Keratinocyte (primary cell): ENCODE results near the gene NEK6. TPM values are rescaled to one million over a fixed set of nuclear protein-coding genes. Genes with fewer than 3 reads are reported as not detected.

Experiments
- DNase-seq: peaks from one replicate; pipeline ENCODE4 v3.0.0-alpha.2; 2011; ENCODE audit warnings: low read depth, missing footprints, low spot score
- FAIRE-seq: peaks from 2 replicates; lab custom pipeline; 2011; peaks lifted over from hg19 to GRCh38; lab: Jason Lieb, UNC
- H2AFZ ChIP-seq: 2 replicates; pipeline ENCODE4 v1.6.0; 2012; ENCODE audit warnings: low read length, control low read depth, inconsistent platforms; ENCODE audit not compliant: control insufficient read depth
- H3K27ac ChIP-seq: 2 replicates; pipeline ENCODE4 v1.5.1; 2011; ENCODE audit warnings: low read length; ENCODE audit not compliant: control insufficient read depth, insufficient read depth
- H3K27me3 ChIP-seq: 3 replicates; pipeline ENCODE4 v1.6.0; 2011; ENCODE audit warnings: low read length; ENCODE audit not compliant: control insufficient read depth, insufficient read depth; ENCODE audit errors: extremely low read depth
- H3K36me3 ChIP-seq, 2 experiments: 2 replicates in 1 of 2; 3 replicates in 1 of 2; pipeline ENCODE4 v1.5.1; 2011; ENCODE audit warnings: low read length in 2 of 2, mild to moderate bottlenecking in 1 of 2; ENCODE audit not compliant: control insufficient read depth in 2 of 2, insufficient read depth in 2 of 2; ENCODE audit errors: extremely low read depth in 1 of 2
- H3K4me1 ChIP-seq: 3 replicates; pipeline ENCODE4 v1.5.1; 2011; ENCODE audit warnings: low read length; ENCODE audit not compliant: control insufficient read depth, insufficient read depth; ENCODE audit errors: extremely low read depth
- H3K4me2 ChIP-seq: 3 replicates; pipeline ENCODE4 v1.6.0; 2011; ENCODE audit warnings: low read depth, low read length; ENCODE audit not compliant: control insufficient read depth, insufficient read depth; ENCODE audit errors: extremely low read depth
- H3K4me3 ChIP-seq, 3 experiments: fragments of 200-600 bp in 1 of 3; sonication (generic) in 1 of 3; 2 replicates in 2 of 3; 3 replicates in 1 of 3; pipeline ENCODE4 v1.5.1; 2011 to 2016; ENCODE audit warnings: low read length in 3 of 3, mild to moderate bottlenecking in 3 of 3, control low read depth in 2 of 3, inconsistent platforms in 1 of 3, low read depth in 1 of 3, mixed read lengths in 1 of 3, mixed run types in 1 of 3, moderate library complexity in 1 of 3; ENCODE audit not compliant: control insufficient read depth in 2 of 3, insufficient read depth in 2 of 3; ENCODE audit errors: extremely low read depth in 1 of 3
- H3K79me2 ChIP-seq: 2 replicates; pipeline ENCODE4 v1.6.0; 2012; ENCODE audit warnings: low read length; ENCODE audit not compliant: control insufficient read depth, insufficient read depth
- H3K9ac ChIP-seq: 3 replicates; pipeline ENCODE4 v1.6.0; 2011; ENCODE audit warnings: low read length; ENCODE audit not compliant: control insufficient read depth, insufficient read depth; ENCODE audit errors: extremely low read depth
- H3K9me1 ChIP-seq: 3 replicates; pipeline ENCODE4 v1.6.0; 2011; ENCODE audit warnings: low read length; ENCODE audit not compliant: control insufficient read depth, insufficient read depth; ENCODE audit errors: extremely low read depth
- H3K9me3 ChIP-seq: 2 replicates; pipeline ENCODE4 v1.5.1; 2012; ENCODE audit warnings: low read depth, low read length; ENCODE audit not compliant: control insufficient read depth
- H4K20me1 ChIP-seq: 3 replicates; pipeline ENCODE4 v1.6.0; 2011; ENCODE audit warnings: low read length; ENCODE audit not compliant: control insufficient read depth, insufficient read depth; ENCODE audit errors: extremely low read depth
- CTCF ChIP-seq, 3 experiments: IDR thresholded peaks in 1 of 3; conservative IDR thresholded peaks in 1 of 3; optimal IDR thresholded peaks in 1 of 3; 2 replicates in 2 of 3; 3 replicates in 1 of 3; pipeline versions ENCODE3 to v1.5.1; 2011; ENCODE audit warnings: low read length in 3 of 3, mild to moderate bottlenecking in 3 of 3, moderate library complexity in 2 of 3, control low read depth in 1 of 3, inconsistent platforms in 1 of 3; ENCODE audit not compliant: insufficient read depth in 2 of 3; ENCODE audit errors: extremely low read depth in 1 of 3
- EZH2 ChIP-seq: IDR thresholded peaks from one replicate; pipeline ENCODE4 v1.6.1; 2012; ENCODE audit warnings: inconsistent platforms, mild to moderate bottlenecking, low read length, moderate library complexity
- dilution Hi-C: fragments of 300-500 bp; cut with MboI; formaldehyde crosslinking; loops from one replicate; pipeline ENCODE4 v1.7.0; 2020; ENCODE audit warnings: low sequenced_read_pairs; ENCODE audit not compliant: extremely low pct_ligation_motif_present
- polyA plus RNA-seq, 5 experiments: library from polyadenylated mRNA; depleted of rRNA in 3 of 5; stranded (reverse) in 3 of 5; stranded (forward) in 1 of 5; unstranded in 1 of 5; fragments of >200 nt; gene quantifications; 1 replicate in 1 of 5; 2 replicates in 3 of 5; 3 replicates in 1 of 5; pipeline versions ENCODE4 v1.2.1 to v1.2.3, GENCODE V29; 2011 to 2012; ENCODE audit warnings: missing spikeins in 2 of 5, low read depth in 1 of 5, low replicate concordance in 1 of 5

NEK6 gene
- polyA plus RNA-seq, 1 donor (not counting 4 experiments of a cell fraction or from before 2014, with no cell fraction given) = 56.4 TPM

- no peak overlapping the region for H3K9ac ChIP-seq
- no peak overlapping the region for H3K4me3 ChIP-seq
- H3K27ac ChIP-seq = no peak overlapping the region
- no peak overlapping the region for H3K4me2 ChIP-seq
- peaks cover 34% of the 10 kb centered on the region for H3K79me2 ChIP-seq
- no peaks in the 10 kb centered on the region for H4K20me1 ChIP-seq
- DNase-seq (no peak), FAIRE-seq (no peak)
- dilution Hi-C loops = loop anchor here (25.0 kb wide), 1 partner anchor 191 kb away; no protein-coding TSS in a partner anchor
- no peaks in the 10 kb centered on the region for H3K27me3 ChIP-seq
- TF ChIP-seq EZH2 = no peak
- TF ChIP-seq CTCF (optimal IDR thresholded peaks at IDR 0.05 in 1 of 3, IDR thresholded peaks at IDR 0.05 in 1 of 3, conservative IDR thresholded peaks at IDR 0.05 in 1 of 3; ENCODE audit: extremely low read depth in 1 of 3, insufficient read depth in 2 of 3, low read length in 3 of 3) = no peak
- peaks cover 48% of the 10 kb centered on the region for H3K4me1 ChIP-seq
- peaks cover 8 to 33% of the 10 kb centered on the region in 2 experiments for H3K36me3 ChIP-seq
- no peak overlapping the region for H2AFZ ChIP-seq
- H3K9me3 ChIP-seq = no peaks in the 10 kb centered on the region
- H3K9me1 ChIP-seq = peaks cover 4% of the 10 kb centered on the region
Measured at GRCh38 chr9:124303762-124304161, 46.0 kb downstream of the NEK6 start.

- Histone ChIP-seq H3K9ac (no peak overlapping the region), H3K79me2 (peaks cover 35% of the 10 kb centered on the region), H3K27ac (no peak overlapping the region), H3K4me1 (peaks cover 48% of the 10 kb centered on the region), H3K36me3 (peaks cover 9 to 35% of the 10 kb centered on the region in 2 experiments), H2AFZ (no peak overlapping the region), H3K9me1 (peaks cover 2% of the 10 kb centered on the region), H3K4me3 (no peak overlapping the region), H3K27me3 (no peaks in the 10 kb centered on the region), H3K4me2 (no peak overlapping the region), H3K9me3 (no peaks in the 10 kb centered on the region), H4K20me1 (no peaks in the 10 kb centered on the region)
- FAIRE-seq (no peak), DNase-seq (no peak)
- dilution Hi-C loops = loop anchor here (25.0 kb wide), 1 partner anchor 192 kb away; no protein-coding TSS in a partner anchor
- TF ChIP-seq EZH2 (no peak), CTCF (optimal IDR thresholded peaks at IDR 0.05 in 1 of 3, IDR thresholded peaks at IDR 0.05 in 1 of 3, conservative IDR thresholded peaks at IDR 0.05 in 1 of 3; ENCODE audit: extremely low read depth in 1 of 3, insufficient read depth in 2 of 3, low read length in 3 of 3) (no peak)
Measured at GRCh38 chr9:124304285-124304684, 46.5 kb downstream of the NEK6 start.
